ENCODE measurements around the gene ASIC2. TPM values are rescaled to one million over a fixed set of nuclear protein-coding genes. Genes with fewer than 3 reads are reported as not detected.

ASIC2 gene
- total RNA-seq, 2 experiments from 2014 or later: not detected

GRCh38 chr17:33199571-33200510, 93.3 kb downstream of the ASIC2 start:
- ChIA-PET POLR2A (no interaction called here), CTCF (no interaction called here)
- intact Hi-C loops (cut with DNase I, micrococcal nuclease): no loop called here
- Histone ChIP-seq H3K4me1 (ENCODE audit: insufficient read depth, low read length) (no peaks in the 10 kb centered on the region), H3K9me3 (ENCODE audit: control insufficient read depth in 1 of 2, insufficient read depth in 1 of 2, low read length in 2 of 2) (no peaks in the 10 kb centered on the region), H3K27ac (ENCODE audit: low read depth in 1 of 2, low read length in 2 of 2) (no peak overlapping the region), H3K36me3 (ENCODE audit: insufficient read depth, low read length) (no peaks in the 10 kb centered on the region), H3K27me3 (ENCODE audit: control insufficient read depth in 1 of 2, insufficient read depth in 2 of 2, low read length in 2 of 2) (no peaks in the 10 kb centered on the region), H3K4me3 (ENCODE audit: low read length) (no peak overlapping the region)
- H3K27ac Mint-ChIP-seq: no peak overlapping the region
- no peak overlapping the region for H3K4me3 Mint-ChIP-seq
- H3K27me3 Mint-ChIP-seq: peaks cover 25% of the 10 kb centered on the region
- TF ChIP-seq, protein P1, sequence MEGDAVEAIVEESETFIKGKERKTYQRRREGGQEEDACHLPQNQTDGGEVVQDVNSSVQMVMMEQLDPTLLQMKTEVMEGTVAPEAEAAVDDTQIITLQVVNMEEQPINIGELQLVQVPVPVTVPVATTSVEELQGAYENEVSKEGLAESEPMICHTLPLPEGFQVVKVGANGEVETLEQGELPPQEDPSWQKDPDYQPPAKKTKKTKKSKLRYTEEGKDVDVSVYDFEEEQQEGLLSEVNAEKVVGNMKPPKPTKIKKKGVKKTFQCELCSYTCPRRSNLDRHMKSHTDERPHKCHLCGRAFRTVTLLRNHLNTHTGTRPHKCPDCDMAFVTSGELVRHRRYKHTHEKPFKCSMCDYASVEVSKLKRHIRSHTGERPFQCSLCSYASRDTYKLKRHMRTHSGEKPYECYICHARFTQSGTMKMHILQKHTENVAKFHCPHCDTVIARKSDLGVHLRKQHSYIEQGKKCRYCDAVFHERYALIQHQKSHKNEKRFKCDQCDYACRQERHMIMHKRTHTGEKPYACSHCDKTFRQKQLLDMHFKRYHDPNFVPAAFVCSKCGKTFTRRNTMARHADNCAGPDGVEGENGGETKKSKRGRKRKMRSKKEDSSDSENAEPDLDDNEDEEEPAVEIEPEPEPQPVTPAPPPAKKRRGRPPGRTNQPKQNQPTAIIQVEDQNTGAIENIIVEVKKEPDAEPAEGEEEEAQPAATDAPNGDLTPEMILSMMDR (IDR thresholded peaks at IDR 0.05): no peak
- no peak for ATAC-seq (ENCODE audit: poor library complexity)
- no peak for DNase-seq
- H3K36me3 Mint-ChIP-seq (ENCODE audit: low read depth): no peaks in the 10 kb centered on the region
- no peaks in the 10 kb centered on the region for H3K9me3 Mint-ChIP-seq
- no peaks in the 10 kb centered on the region for H3K4me1 Mint-ChIP-seq (ENCODE audit: low read depth)

GRCh38 chr17:33198954-33199353, 94.1 kb downstream of the ASIC2 start:
- no peaks in the 10 kb centered on the region for H3K36me3 ChIP-seq (ENCODE audit: insufficient read depth, low read length)
- Mint-ChIP-seq H3K36me3 (ENCODE audit: low read depth) (no peaks in the 10 kb centered on the region), H3K27ac (no peak overlapping the region), H3K4me1 (ENCODE audit: low read depth) (no peaks in the 10 kb centered on the region), H3K9me3 (no peaks in the 10 kb centered on the region), H3K27me3 (peaks cover 22% of the 10 kb centered on the region), H3K4me3 (no peak overlapping the region)
- DNase-seq (no peak), ATAC-seq (ENCODE audit: poor library complexity) (no peak)
- H3K27me3 ChIP-seq (ENCODE audit: control insufficient read depth in 1 of 2, insufficient read depth in 2 of 2, low read length in 2 of 2): no peaks in the 10 kb centered on the region
- intact Hi-C loops (cut with DNase I, micrococcal nuclease): no loop called here
- H3K27ac ChIP-seq (ENCODE audit: low read depth in 1 of 2, low read length in 2 of 2): no peak overlapping the region
- POLR2A ChIA-PET: no interaction called here
- no peaks in the 10 kb centered on the region for H3K4me1 ChIP-seq (ENCODE audit: insufficient read depth, low read length)
- TF ChIP-seq, protein P1 (IDR thresholded peaks at IDR 0.05): no peak
- CTCF ChIA-PET: no interaction called here
- H3K9me3 ChIP-seq (ENCODE audit: control insufficient read depth in 1 of 2, insufficient read depth in 1 of 2, low read length in 2 of 2): no peaks in the 10 kb centered on the region
- no peak overlapping the region for H3K4me3 ChIP-seq (ENCODE audit: low read length)

- Histone ChIP-seq H3K4me1 (ENCODE audit: insufficient read depth, low read length) (no peaks in the 10 kb centered on the region), H3K27ac (ENCODE audit: low read depth in 1 of 2, low read length in 2 of 2) (no peak overlapping the region), H3K36me3 (ENCODE audit: insufficient read depth, low read length) (no peaks in the 10 kb centered on the region), H3K27me3 (ENCODE audit: control insufficient read depth in 1 of 2, insufficient read depth in 2 of 2, low read length in 2 of 2) (peaks cover 0 to 2% of the 10 kb centered on the region in 2 experiments), H3K4me3 (ENCODE audit: low read length) (no peak overlapping the region), H3K9me3 (ENCODE audit: control insufficient read depth in 1 of 2, insufficient read depth in 1 of 2, low read length in 2 of 2) (no peaks in the 10 kb centered on the region)
- H3K9me3 Mint-ChIP-seq: no peaks in the 10 kb centered on the region
- peaks cover 22% of the 10 kb centered on the region for H3K27me3 Mint-ChIP-seq
- POLR2A ChIA-PET: no interaction called here
- DNase-seq (no peak), ATAC-seq (ENCODE audit: poor library complexity) (no peak)
- CTCF ChIA-PET: no interaction called here
- H3K36me3 Mint-ChIP-seq (ENCODE audit: low read depth): no peaks in the 10 kb centered on the region
- no peak overlapping the region for H3K27ac Mint-ChIP-seq
- no peak overlapping the region for H3K4me3 Mint-ChIP-seq
- intact Hi-C loops (cut with DNase I, micrococcal nuclease): no loop called here
- TF ChIP-seq, protein P1 (IDR thresholded peaks at IDR 0.05): no peak
- H3K4me1 Mint-ChIP-seq (ENCODE audit: low read depth): no peaks in the 10 kb centered on the region
These were observed 95.8 kb downstream of the ASIC2 start for GRCh38 chr17:33197342-33197741.

All from CD4-positive, alpha-beta T cell (primary cell).